ENCODE measurements around the gene POLA1. TPM values are rescaled to one million over a fixed set of nuclear protein-coding genes. Genes with fewer than 3 reads are reported as not detected.
"Not testable (repeated sequence)": the region's sequence is repeated elsewhere in the genome, so short reads cannot be mapped to it uniquely, and the experiment has no call there.

The POLA1 gene
- polyA plus RNA-seq, 10 donors, result 13.5 to 24.8 (median 16.1) TPM

DNA sequence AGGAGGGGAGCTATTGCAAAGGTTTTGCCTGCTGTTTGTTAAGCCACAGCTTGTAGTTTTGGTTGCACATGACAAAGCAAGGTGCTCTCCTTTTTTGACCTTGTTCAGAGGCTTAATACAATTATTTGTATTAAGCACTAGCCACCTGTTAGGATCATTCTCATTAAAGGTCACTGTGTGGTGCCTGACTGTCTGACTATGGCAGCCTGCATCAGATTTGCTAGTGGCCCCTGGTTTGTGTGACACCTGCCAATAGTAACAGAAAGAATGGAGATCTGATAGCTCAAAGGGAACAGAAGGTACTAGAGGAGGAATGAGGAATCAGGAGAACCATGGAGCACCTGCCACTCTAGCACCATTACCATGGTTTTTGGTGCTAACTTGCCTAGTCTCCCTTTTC lies 102.5 kb downstream of the POLA1 start:
- DNase-seq, result no peak

DNA sequence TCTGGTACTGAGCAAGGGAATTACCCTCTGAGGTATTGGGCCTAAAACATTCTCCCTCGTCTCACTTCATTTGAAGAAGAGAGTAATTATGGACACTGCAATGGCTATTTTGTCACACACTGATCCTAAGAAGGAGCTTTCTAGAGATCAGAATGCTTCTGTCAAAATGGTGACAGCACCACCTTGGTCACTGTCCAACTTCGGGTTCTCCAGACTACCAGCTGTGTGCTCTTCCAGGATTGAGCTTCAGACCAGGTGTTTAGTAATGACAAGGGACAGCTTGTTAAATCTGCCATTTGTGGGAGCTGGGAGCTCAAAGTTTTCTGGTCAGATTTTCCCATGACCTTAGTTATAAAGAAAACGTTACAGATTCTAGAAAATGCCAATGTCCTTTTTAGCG lies 105.4 kb downstream of the POLA1 start:
- peak in 1 of 3 donors; percentile 12 for DNase-seq

DNA sequence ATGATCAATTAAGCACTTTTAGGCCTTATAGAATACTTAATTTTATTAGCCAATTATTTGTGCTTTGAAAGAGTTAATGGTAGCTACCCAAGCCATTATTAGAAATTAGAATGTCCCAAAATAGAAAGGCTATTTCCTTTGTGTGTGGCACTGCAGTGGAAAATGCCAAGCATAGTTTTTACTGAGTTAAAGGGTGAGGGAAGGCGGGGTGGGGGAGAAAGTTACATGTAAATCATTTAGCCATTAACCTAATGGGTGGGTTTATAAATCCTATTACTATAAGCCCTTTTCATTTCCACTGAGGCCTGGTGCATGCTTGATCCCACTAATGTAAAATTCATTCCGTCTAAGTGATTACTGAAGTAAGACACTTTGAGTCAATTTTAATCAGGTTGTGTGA lies 105.8 kb downstream of the POLA1 start:
- no peak for DNase-seq

DNA sequence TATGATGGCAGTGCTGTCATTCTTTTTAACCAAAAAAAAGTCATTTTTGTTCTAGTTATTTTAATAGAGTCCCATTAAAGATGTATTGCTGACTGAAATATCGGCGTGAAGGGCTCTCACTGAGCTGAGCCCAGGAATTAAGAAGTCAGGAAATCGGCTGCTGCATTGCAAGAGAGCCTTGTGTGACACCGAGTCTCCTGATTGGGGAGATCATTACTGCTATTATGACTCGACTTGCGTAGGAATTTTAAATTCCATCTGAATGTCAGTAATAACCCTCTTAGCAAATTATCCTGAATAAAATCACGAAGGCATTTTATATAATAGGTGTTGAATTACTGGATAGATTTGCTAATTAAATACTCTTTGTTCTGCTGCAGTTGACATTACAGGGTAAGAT lies 111.5 kb downstream of the POLA1 start:
- no peak for DNase-seq

DNA sequence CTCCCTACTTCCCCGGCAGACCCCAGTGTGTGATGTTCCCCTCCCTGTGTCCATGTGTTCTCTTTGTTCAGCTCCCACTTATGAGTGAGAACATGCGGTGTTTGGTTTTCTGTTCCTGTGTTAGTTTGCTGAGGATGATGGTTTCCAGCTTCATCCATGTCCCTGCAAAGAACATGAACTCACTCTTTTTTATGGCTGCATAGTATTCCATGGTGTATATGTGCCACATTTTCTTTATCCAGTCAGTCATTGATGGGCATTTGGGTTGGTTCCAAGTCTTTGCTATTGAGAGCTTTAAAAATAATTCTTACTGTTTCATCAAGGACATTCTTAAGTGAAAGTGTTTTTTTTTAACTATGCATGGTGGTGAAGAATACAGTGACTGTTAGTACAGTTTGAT lies 126.1 kb downstream of the POLA1 start:
- DNase-seq, result not testable (repeated sequence)

DNA sequence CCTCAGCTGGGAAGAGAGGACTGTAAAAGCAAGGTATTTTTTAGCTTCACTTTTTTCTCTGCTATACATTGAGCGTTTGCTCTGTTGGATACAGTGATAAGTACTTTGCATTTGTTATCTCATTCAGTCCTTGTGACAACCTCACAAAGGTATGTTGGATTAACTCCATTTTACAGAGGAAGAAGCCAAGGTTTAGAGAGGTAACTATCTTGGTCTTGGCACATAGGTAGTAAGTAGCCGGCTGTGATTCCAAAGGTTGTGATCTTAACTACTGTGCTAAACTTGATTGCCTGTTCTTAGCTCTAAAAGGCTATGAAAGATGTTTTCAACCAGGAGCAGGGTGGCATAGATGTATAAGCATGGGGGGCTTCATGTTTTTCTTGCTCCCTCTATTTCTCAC lies 134.4 kb downstream of the POLA1 start:
- no peak for DNase-seq

DNA sequence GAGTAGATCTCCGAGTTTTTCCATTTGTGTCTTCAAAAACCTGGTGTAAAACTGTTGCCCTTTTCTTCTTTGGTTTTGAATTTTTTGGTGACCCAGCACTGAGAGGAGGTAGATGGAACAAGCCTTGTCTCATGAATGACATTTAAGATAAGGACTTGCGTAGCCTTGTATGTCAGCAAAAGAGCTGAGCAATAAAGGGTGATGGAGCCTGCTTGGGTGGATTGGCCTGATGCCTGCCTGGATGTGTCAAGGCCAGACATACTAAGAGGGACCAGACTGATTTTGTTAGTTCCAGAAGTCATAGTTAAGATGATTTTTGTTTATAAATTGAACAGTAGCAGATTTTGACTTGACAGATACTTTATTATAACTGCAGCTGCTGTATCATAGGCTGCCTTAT lies 134.9 kb downstream of the POLA1 start:
- no peak for DNase-seq

DNA sequence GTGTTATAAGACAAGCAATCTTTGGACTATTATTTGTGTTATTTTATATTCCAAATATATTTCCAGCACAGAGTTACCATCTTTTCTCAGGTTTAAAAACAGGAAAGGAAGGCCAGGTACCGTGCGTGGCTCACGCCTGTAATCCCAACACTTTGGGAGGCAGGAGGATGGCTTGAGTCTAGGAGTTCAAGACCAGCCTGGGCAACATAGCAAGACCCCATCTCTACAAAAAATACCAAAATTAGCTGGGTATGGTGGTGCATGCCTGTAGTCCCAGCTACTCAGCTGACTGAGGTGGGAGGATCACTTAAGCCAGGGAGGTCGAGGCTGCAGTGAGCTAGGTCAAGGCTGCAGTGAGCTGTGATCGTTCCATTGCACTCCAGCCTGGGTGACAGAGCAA lies 140.0 kb downstream of the POLA1 start:
- no peak for DNase-seq

DNA sequence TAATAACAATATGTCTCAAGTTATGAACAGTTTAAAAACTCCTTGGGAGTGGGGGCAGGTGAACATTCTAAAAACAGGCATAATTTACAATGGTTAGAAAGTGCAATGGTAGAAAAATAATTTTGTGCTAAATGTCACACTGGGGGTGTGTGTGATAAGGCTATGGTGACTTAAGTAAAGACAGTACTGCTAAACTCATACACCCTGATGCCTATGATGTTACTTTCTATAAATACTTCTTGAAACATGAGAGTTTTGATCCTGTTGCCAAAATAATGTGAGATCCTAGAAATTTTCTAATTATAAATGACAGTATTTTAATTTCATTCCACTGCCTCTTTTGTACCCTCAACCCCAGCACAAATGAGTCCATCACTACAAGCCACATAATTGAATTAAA lies 144.2 kb downstream of the POLA1 start:
- DNase-seq, result no peak

DNA sequence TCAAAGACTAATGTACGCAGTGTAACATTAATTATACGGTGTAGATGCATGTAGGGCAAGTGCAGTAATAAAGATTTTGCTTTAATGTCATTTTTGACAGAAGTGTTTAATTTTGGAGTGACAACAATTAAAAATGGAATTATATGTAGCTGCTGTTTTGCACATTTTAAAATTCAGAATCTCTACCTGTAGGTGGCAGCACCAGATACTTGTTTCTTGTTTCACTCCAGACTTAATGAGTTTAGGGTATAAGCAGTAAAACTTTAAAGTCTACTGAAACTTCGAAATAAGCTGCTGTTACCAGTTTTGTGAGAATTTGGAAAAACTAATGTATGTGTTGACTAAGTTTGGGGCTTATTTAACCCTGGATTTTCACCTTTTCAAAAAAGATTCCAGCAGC lies 144.9 kb downstream of the POLA1 start:
- peak; percentile 19 to 54 (median 38) for DNase-seq

DNA sequence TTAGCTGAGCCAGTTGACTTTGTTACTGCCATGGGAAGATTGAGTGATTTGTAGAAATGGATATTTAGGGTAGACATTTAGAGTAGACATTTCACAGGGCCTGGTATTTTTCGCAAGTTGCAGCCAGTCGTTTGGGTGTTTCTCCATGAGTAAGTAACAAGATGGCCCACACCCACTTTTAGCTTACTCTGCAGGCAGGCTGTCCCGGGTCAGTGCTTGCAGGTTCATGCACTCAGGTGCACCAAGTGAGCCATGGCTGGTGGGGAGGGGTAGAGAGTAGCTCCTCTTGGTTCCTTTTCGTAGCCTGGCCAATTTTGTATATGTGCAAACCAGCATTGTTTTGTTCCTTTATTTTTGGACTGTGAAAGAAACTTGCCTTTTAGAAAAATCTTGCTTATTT lies 145.6 kb downstream of the POLA1 start:
- DNase-seq, result no peak

DNA sequence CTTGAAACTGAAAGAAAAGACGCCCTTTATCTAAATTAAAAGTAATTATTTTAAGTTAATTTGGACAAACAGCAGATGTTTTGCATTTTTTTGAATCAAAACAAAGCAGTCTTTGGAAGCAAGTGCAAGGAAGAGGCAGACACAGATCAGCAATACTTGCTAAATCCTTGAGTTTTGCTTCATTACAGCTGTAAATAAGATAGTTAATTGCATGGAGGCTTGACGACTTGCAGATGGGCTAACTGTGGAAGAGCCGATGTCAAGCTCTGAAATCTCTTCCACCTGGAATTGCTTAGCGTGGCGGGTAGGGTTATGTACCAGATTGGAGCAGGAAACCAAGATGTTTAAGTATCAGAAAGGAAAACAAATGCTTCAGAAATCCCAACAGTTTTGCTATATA lies 148.8 kb downstream of the POLA1 start:
- DNase-seq, result peak in 1 of 3 donors; percentile 17

DNA sequence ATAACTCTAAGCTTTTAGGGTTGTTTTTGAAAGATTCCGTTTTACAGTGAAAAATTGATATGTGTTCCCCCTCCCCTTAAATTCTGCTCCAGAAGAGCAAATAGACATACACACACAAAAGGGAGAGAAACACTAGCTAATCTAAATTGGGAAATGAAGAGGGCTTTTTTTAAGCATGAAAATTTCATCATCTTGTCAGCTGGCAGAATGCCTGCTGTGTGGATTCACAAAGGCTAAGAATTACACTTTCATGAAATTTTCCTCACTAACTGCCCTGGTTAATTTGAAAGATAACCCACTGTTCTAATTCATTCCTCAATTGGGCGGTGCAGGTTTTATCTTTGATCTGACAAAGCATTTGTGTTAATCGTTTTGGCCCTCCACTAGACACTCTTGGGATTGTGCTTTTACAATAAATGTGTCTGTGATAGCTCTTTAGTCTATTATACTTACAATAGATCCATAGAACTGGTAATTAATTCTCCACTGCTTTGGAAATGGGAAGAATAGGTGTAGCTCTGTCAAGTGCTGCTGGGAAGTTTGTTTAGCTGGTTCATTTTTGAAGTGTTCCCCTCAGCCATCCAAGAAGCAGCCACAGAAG lies 152.9 kb downstream of the POLA1 start:
- DNase-seq, result peak in 1 of 3 donors; percentile 15

DNA sequence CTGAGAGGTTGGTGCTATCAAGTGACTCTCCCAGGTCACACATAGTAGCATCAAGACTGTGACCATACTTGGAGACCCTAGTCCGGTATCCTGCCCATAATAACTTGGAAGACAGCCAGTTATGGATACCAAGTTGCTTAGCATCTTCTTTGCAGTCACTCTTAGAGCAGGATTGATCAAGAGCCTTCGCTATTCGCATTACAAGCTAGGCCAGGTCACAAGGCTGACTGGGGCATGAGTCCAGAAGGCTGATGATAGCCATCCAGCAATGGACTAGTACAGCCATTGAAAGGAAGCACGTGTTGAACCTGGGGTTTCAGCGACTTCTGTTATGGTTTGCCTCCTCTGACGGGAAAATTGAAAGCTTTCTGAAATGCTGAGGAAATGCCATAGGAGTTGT lies 157.6 kb downstream of the POLA1 start:
- DNase-seq, result no peak

DNA sequence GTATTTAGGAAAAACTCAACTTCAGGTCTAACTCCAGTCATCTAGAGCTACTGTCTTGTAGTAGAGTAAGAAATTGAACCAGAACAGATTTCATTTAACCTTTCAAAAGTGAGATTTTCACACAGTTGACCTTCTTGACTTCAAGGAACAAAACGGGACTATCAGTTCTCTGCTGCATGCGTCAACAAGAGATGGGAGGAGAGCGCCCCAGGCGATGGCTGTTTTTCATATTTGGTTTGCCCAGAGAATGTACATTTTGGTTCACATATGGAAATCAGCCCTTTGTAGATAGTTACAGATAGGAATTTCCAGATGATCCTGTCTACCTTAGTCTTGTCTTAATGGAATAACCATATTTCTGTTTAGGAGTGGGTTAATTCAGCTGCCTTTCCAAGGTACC lies 158.1 kb downstream of the POLA1 start:
- DNase-seq, result no peak

DNA sequence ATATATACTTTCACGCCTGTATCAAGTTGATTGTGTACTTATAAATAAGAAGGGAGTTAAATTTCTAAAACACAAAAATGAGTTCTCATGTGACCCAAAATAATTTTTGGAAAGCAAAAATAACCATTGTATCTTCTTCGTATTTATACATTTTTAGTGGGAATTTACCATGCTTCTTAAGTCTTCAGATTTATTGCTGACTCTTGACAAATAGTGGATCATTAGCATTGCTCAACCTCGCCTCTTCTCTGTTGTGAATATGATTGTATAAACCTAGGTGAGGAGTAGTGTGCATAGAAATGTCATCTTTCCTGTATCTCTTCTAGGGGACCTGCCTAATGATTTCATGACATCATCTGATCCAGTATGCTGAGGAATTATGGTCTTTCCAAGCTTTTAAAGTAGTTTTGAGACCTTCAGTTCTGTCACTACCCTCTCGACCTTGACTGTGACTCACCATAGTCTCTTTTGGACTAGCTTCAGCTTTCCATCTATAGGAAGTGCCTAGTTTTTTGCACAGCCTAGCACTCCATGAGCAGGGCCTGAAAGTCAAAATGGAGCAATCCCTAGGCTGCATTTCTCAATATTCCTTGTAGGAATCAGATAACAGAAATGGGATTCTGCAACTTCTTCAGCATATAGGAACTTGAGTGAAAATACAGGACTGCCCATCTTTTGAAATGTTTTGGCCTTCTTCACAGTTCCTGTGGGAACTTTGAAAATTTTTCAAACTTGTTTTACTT lies 164.5 kb downstream of the POLA1 start:
- DNase-seq, result no peak

DNA sequence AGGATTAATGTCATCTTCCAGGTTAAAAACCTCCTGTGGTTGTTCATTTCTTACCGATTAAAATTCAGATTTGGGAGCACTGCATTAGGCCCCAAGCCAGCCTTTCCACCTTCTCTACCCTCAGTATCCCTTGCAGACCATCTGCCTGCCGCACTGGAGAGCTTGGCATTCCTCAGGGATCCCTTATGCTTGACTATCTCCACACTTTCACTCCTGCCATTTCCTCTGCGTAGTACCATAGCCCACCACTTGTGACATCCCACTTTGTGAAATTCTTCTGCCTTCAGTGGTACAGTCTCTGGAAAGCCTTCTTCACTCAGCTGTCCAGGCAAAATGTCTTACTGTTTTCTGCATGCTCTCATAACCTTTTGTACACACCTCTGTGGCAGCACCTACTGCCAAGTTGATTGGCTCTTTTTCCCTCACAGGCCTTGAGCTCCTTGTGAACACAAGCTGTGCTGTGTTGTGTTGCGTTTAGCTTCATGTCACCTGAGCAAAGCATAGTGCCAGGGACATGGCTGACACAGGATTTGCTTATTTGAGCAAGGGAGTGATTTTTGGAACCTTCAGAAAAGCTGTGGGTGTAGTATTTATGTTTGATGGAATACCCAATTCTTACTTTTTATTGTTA lies 165.6 kb downstream of the POLA1 start:
- DNase-seq, result no peak

DNA sequence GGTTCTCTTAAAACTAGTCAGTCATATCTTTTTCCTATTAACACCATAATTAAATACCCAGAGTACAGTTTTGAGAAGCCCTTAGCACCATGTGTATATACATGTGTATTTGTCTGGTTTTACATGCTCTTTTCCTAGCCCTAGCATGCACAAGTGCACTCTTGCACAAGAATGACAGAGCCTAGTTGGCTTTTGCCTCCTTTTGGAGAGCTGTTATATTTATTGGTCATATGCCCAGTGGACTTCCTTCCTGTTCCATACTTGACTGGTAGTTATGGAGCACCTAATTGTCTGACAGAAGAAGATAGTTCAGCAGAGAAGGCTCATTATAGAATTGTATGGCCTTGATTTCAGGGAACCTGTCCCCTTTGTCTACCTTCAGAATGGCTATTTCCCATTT lies 166.4 kb downstream of the POLA1 start:
- DNase-seq, result no peak

DNA sequence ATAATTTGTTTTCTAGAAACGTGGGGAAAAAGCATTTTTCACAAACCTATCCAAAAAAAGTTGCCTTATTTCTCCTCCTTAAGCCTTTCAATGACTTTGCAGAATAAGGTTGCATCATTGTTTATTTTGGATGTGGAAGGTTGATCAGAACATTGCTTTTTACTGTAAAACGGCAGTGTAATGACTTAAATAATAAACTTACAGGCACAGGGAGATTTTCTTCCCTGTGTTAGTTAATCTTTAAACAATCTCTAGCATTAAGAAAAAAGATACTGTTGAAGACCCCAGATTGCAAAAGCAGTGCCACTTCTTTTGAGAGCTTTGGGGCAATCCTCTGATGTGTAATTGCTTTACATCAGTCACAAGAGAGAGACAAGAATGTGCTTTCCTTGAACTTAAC lies 168.6 kb downstream of the POLA1 start:
- no peak for DNase-seq

DNA sequence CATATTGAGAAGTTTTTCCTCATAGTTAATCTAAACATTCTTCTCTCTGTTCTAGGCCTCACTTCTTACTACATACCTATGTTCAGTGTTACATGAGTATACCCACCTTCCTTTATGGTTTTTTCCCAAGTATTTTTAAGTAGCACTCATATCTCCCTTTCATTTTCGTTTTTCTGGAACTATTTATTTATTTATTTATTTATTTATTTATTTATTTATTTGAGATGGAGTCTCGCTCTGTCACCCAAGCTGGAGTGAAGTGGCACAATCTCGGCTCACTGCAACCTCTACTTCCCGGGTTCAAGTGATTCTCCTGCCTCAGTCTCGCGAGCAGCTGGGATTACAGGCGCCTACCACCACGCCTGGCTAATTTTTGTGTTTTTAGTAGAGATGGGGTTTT lies 170.1 kb downstream of the POLA1 start:
- DNase-seq, result not testable (repeated sequence)

DNA sequence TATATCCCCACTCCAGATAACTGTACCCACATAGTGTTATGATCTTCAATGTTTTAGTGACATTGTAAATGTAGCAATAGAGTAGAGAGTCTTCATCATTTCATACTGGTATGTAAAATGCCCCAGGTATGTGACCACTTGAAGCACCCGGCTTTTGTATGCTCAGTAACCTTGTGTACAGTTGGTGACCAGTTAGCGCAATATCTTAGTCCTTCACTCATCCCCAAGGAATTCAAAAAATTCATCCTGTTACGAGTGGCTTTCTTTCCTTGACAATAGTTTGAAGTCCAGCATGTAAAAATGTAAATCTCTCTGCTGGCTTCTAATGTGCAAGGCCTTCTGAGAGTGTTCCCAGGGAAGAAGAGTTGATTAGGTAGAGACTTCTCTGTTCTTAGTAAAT lies 176.4 kb downstream of the POLA1 start:
- no peak for DNase-seq

DNA sequence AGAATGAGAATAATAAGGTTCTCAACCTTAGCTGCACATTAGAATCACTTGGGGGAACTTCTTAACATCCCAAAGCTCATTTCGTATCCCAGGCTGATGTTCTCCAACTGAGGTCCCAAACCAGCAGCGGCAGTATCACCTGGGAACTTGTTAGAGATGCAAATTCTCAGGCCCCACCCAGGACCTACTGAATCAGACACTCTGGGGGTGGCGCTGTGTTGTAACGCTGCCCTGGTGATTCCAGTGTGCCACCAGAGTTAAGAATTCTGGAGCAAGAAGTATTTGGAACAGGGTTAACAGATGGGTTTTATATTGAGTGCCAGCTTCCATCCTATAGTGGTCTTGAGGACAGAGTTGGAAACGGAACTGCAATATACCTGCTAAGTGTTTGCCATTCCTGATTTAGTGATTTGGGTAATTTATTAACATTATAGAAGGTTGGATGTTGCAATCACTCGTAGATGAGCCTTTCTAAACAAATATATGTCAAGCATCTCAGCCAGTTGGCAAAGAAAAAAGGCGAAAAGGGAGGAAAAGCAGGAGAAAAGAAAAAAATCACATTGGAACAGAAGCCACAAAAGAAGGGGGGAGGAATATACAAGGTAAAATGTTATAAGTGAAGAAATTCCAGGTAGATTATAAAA lies 181.0 kb downstream of the POLA1 start:
- no peak for DNase-seq

Measured in muscle of back (tissue), 11 donors.